Suppressor macrophage treated with lipopolysaccharide for 4 hours (primary cell): Measurements from ENCODE around the gene DDAH1.

ENCODE experiments used
- DNase-seq: peaks from one replicate; pipeline ENCODE4 v3.0.0-alpha.2; 2020

DDAH1 gene

GRCh38 chr1:85467929-85468540 is 3.1 kb upstream of the DDAH1 start:
- no peak for DNase-seq

- DNase-seq: no peak
Measured at GRCh38 chr1:85467036-85467435, 2.1 kb upstream of the DDAH1 start.

- no peak for DNase-seq
Measured at GRCh38 chr1:85465786-85466134, 801 bp upstream of the DDAH1 start.

GRCh38 chr1:85464497-85465098 is 361 bp downstream of the DDAH1 start:
- peak; percentile 11 for DNase-seq

GRCh38 chr1:85463731-85464496 is 1.0 kb downstream of the DDAH1 start:
- no peak for DNase-seq

- DNase-seq: no peak
Measured at GRCh38 chr1:85462931-85463649, 1.9 kb downstream of the DDAH1 start.

GRCh38 chr1:85461216-85461918 is 3.6 kb downstream of the DDAH1 start:
- DNase-seq: no peak

- no peak for DNase-seq
Measured at GRCh38 chr1:85460555-85461088, 4.3 kb downstream of the DDAH1 start.

- DNase-seq: no peak
Measured at GRCh38 chr1:85459290-85459689, 5.7 kb downstream of the DDAH1 start.

- no peak for DNase-seq
Measured at GRCh38 chr1:85454214-85454613, 10.7 kb downstream of the DDAH1 start.

GRCh38 chr1:85453640-85454194 is 11.2 kb downstream of the DDAH1 start:
- DNase-seq: no peak

- no peak for DNase-seq
Measured at GRCh38 chr1:85452948-85453347, 12.0 kb downstream of the DDAH1 start.

- no peak for DNase-seq
Measured at GRCh38 chr1:85451236-85451830, 13.6 kb downstream of the DDAH1 start.

GRCh38 chr1:85450832-85451231 is 14.1 kb downstream of the DDAH1 start:
- no peak for DNase-seq

GRCh38 chr1:85449356-85449755 is 15.6 kb downstream of the DDAH1 start:
- no peak for DNase-seq

GRCh38 chr1:85448358-85448757 is 16.6 kb downstream of the DDAH1 start:
- DNase-seq: peak; percentile 7

- DNase-seq: peak; percentile 1
Measured at GRCh38 chr1:85447006-85447943, 17.7 kb downstream of the DDAH1 start.

GRCh38 chr1:85445906-85446305 is 19.1 kb downstream of the DDAH1 start:
- no peak for DNase-seq

GRCh38 chr1:85444381-85444780 is 20.6 kb downstream of the DDAH1 start:
- DNase-seq: no peak

- DNase-seq: no peak
Measured at GRCh38 chr1:85440612-85441011, 24.3 kb downstream of the DDAH1 start.

- no peak for DNase-seq
Measured at GRCh38 chr1:85438353-85438752, 26.6 kb downstream of the DDAH1 start.
